H1 (cell line): Measurements from ENCODE around the gene MED17. TPM values are rescaled to one million over a fixed set of nuclear protein-coding genes. Genes with fewer than 3 reads are reported as not detected.

Experiments
- JUND ChIP-seq: IDR thresholded peaks from 2 replicates; pipeline ENCODE4 v1.6.1; 2011; ENCODE audit warnings: mild to moderate bottlenecking, improper control_type of control experiment, low read length
- RFX5 ChIP-seq: IDR thresholded peaks from 2 replicates; pipeline ENCODE4 v1.6.1; 2011; ENCODE audit warnings: low read depth, low read length, improper control_type of control experiment, borderline replicate concordance
- TBP ChIP-seq: IDR thresholded peaks from 2 replicates; pipeline ENCODE4 v1.6.1; 2011; ENCODE audit warnings: low read depth, low read length, improper control_type of control experiment
- YY1 ChIP-seq: IDR thresholded peaks from 2 replicates; pipeline ENCODE4 v1.6.1; 2011; ENCODE audit warnings: low read depth, mild to moderate bottlenecking, low read length
- polyA plus RNA-seq, 7 experiments: library from polyadenylated mRNA; depleted of rRNA in 3 of 7; stranded (reverse) in 5 of 7; unstranded in 2 of 7; fragments of >200 nt in 5 of 7; fragments of 200-250 nt in 2 of 7; gene quantifications; 1 replicate in 5 of 7; 2 replicates in 1 of 7; 4 replicates in 1 of 7; pipeline versions ENCODE4 v1.2.1 to v1.2.3, GENCODE V29; 2011 to 2013; ENCODE audit warnings: missing spikeins in 2 of 7, mixed read lengths in 2 of 7
- total RNA-seq: library from RNA; stranded (reverse); fragmentation: NEBNext Ultra II Directional; extraction: Animal tissue kit (Norgen Biotek cat#: 25700); gene quantifications from 2 replicates; pipeline ENCODE4 v1.2.1, GENCODE V29; 2021
- TF ChIP-seq, protein P1 (sequence below): IDR thresholded peaks from 2 replicates; pipeline ENCODE4 v1.6.1; 2012; ENCODE audit warnings: inconsistent platforms

Gene MED17
- total and polyA plus RNA-seq, 2 of the 8 experiments (the other 6 are each of a cell fraction or from before 2014, with no cell fraction given), result 8.8 to 33.7 TPM

- TF ChIP-seq TBP (no peak), RFX5 (no peak), YY1 (no peak), JUND (no peak)
- TF ChIP-seq, protein P1, sequence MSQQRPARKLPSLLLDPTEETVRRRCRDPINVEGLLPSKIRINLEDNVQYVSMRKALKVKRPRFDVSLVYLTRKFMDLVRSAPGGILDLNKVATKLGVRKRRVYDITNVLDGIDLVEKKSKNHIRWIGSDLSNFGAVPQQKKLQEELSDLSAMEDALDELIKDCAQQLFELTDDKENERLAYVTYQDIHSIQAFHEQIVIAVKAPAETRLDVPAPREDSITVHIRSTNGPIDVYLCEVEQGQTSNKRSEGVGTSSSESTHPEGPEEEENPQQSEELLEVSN, result no peak
- TF ChIP-seq, all 59 proteins: peak for 0
Observed at GRCh38 chr11:93838967-93839366, 54.9 kb downstream of the MED17 start (continued).
